K562 (cell line): ENCODE measurements around the gene SBF1.

Experiments used
- ADNP ChIP-seq: fragments of 200-800 bp; sonication (Bioruptor generic); IDR thresholded peaks from 2 replicates; pipeline ENCODE4 v1.6.1; 2016; ENCODE audit warnings: missing genetic modification characterization, missing compliant biosample characterization
- GABPA ChIP-seq: fragments of 200-800 bp; sonication (Bioruptor generic); conservative IDR thresholded peaks from 2 replicates; pipeline ENCODE4 v1.6.1; 2016; ENCODE audit warnings: low read depth, missing genetic modification characterization, missing compliant biosample characterization
- RAD21 ChIP-seq, 2 experiments: fragments of 250-450 bp in 1 of 2; fragments of 450-650 bp in 1 of 2; sonication (Bioruptor Pico) in 1 of 2; formaldehyde crosslinking in 1 of 2; IDR thresholded peaks in 1 of 2; conservative IDR thresholded peaks in 1 of 2; 2 replicates each; pipeline versions ENCODE4 v1.4.0 to v1.8.0; 2020 to 2022; ENCODE audit warnings: mild to moderate bottlenecking in 2 of 2, moderate library complexity in 1 of 2
- TF ChIP-seq, protein P1 (sequence below): fragments of 250-450 bp; sonication (Bioruptor Pico); IDR thresholded peaks from 2 replicates; pipeline ENCODE4 v1.4.0; 2020; ENCODE audit warnings: mild to moderate bottlenecking
- TF ChIP-seq, protein P2 (sequence below): fragments of 450-650 bp; formaldehyde crosslinking; IDR thresholded peaks from 2 replicates; pipeline ENCODE4 v1.4.0; 2020; ENCODE audit warnings: mild to moderate bottlenecking, mixed read lengths
- TF ChIP-seq, protein P3 (sequence below): fragments of 450-650 bp; IDR thresholded peaks from 2 replicates; pipeline ENCODE4 v1.6.1; 2016; ENCODE audit warnings: missing biosample characterization, missing genetic modification characterization
- TF ChIP-seq, protein P4 (sequence below), 3 experiments: IDR thresholded peaks in 2 of 3; conservative IDR thresholded peaks in 1 of 3; 2 replicates each; pipeline ENCODE4 v1.5.1; 2011 to 2012; ENCODE audit warnings: low read length in 3 of 3, mild to moderate bottlenecking in 3 of 3, control low read depth in 2 of 3, improper control_type of control experiment in 1 of 3, inconsistent platforms in 1 of 3, low read depth in 1 of 3, mixed read lengths in 1 of 3, moderate library complexity in 1 of 3; ENCODE audit not compliant: insufficient read depth in 2 of 3
- TF ChIP-seq, protein P5 (sequence below): fragments of 450-650 bp; IDR thresholded peaks from 2 replicates; pipeline ENCODE4 v1.6.1; 2018; ENCODE audit not compliant: partially characterized antibody

DNA sequence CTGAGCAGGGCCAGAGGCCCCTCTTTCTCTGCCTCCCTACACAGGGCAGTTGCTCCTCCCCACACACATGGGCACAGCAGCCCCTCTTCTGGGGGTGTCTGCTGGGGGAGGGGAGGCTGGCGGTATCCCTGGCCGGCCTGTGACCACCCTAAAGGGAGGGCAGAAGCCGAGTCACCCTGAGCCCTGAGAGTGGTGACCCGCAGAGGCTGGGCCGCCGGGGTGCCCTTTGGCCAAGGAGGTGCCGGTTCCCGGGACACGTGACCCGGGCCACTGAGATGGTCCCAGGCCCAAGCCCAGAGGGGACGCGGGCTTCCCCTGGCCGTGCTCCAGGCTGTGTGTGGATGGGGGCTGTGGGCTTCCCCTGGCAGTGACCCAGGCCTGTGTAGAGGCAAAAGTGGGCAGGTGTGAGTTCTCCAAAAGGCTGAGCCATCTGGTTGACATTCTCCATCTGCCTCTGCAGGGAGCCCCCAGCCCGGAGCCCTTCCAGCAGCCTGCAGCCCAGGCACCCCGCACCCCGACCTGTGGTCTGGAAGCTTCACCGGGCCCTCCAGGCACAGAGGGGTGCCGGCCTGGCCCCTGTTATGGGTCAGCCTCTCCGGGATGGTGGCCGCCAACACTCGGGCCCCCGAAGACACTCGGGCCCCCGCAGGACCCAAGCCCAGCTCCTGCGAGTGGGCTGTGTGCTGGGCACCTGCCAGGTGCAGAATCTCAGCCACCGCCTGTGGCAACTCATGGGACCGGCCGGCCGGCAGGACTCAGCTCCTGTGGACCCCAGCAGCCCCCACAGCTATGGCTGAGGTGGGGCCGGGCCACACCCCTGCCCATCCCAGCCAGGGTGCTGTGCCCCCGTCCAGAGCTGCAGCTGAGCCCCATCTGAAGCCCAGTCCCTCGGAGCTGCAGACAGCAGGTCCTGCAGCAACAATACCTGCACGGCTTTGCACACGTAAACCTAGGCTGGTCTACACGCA lies 7.6 kb upstream of the SBF1 start:
- TF ChIP-seq ADNP = no peak
- TF ChIP-seq, protein P1, sequence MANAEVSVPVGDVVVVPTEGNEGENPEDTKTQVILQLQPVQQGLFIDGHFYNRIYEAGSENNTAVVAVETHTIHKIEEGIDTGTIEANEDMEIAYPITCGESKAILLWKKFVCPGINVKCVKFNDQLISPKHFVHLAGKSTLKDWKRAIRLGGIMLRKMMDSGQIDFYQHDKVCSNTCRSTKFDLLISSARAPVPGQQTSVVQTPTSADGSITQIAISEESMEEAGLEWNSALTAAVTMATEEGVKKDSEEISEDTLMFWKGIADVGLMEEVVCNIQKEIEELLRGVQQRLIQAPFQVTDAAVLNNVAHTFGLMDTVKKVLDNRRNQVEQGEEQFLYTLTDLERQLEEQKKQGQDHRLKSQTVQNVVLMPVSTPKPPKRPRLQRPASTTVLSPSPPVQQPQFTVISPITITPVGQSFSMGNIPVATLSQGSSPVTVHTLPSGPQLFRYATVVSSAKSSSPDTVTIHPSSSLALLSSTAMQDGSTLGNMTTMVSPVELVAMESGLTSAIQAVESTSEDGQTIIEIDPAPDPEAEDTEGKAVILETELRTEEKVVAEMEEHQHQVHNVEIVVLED = no peak
- TF ChIP-seq, protein P2, sequence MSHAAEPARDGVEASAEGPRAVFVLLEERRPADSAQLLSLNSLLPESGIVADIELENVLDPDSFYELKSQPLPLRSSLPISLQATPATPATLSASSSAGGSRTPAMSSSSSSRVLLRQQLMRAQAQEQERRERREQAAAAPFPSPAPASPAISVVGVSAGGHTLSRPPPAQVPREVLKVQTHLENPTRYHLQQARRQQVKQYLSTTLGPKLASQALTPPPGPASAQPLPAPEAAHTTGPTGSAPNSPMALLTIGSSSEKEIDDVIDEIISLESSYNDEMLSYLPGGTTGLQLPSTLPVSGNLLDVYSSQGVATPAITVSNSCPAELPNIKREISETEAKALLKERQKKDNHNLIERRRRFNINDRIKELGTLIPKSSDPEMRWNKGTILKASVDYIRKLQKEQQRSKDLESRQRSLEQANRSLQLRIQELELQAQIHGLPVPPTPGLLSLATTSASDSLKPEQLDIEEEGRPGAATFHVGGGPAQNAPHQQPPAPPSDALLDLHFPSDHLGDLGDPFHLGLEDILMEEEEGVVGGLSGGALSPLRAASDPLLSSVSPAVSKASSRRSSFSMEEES = no peak
- TF ChIP-seq, protein P3, sequence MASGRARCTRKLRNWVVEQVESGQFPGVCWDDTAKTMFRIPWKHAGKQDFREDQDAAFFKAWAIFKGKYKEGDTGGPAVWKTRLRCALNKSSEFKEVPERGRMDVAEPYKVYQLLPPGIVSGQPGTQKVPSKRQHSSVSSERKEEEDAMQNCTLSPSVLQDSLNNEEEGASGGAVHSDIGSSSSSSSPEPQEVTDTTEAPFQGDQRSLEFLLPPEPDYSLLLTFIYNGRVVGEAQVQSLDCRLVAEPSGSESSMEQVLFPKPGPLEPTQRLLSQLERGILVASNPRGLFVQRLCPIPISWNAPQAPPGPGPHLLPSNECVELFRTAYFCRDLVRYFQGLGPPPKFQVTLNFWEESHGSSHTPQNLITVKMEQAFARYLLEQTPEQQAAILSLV = no peak
- TF ChIP-seq RAD21 (CRISPR knock-in tag; conservative IDR thresholded peaks at IDR 0.05 in 1 of 2, IDR thresholded peaks at IDR 0.05 in 1 of 2) = no peak
- TF ChIP-seq, protein P4, sequence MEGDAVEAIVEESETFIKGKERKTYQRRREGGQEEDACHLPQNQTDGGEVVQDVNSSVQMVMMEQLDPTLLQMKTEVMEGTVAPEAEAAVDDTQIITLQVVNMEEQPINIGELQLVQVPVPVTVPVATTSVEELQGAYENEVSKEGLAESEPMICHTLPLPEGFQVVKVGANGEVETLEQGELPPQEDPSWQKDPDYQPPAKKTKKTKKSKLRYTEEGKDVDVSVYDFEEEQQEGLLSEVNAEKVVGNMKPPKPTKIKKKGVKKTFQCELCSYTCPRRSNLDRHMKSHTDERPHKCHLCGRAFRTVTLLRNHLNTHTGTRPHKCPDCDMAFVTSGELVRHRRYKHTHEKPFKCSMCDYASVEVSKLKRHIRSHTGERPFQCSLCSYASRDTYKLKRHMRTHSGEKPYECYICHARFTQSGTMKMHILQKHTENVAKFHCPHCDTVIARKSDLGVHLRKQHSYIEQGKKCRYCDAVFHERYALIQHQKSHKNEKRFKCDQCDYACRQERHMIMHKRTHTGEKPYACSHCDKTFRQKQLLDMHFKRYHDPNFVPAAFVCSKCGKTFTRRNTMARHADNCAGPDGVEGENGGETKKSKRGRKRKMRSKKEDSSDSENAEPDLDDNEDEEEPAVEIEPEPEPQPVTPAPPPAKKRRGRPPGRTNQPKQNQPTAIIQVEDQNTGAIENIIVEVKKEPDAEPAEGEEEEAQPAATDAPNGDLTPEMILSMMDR (IDR thresholded peaks at IDR 0.05 in 2 of 3, conservative IDR thresholded peaks at IDR 0.05 in 1 of 3; ENCODE audit: insufficient read depth in 2 of 3, low read depth in 1 of 3, low read length in 3 of 3) = no peak
- TF ChIP-seq, protein P5, sequence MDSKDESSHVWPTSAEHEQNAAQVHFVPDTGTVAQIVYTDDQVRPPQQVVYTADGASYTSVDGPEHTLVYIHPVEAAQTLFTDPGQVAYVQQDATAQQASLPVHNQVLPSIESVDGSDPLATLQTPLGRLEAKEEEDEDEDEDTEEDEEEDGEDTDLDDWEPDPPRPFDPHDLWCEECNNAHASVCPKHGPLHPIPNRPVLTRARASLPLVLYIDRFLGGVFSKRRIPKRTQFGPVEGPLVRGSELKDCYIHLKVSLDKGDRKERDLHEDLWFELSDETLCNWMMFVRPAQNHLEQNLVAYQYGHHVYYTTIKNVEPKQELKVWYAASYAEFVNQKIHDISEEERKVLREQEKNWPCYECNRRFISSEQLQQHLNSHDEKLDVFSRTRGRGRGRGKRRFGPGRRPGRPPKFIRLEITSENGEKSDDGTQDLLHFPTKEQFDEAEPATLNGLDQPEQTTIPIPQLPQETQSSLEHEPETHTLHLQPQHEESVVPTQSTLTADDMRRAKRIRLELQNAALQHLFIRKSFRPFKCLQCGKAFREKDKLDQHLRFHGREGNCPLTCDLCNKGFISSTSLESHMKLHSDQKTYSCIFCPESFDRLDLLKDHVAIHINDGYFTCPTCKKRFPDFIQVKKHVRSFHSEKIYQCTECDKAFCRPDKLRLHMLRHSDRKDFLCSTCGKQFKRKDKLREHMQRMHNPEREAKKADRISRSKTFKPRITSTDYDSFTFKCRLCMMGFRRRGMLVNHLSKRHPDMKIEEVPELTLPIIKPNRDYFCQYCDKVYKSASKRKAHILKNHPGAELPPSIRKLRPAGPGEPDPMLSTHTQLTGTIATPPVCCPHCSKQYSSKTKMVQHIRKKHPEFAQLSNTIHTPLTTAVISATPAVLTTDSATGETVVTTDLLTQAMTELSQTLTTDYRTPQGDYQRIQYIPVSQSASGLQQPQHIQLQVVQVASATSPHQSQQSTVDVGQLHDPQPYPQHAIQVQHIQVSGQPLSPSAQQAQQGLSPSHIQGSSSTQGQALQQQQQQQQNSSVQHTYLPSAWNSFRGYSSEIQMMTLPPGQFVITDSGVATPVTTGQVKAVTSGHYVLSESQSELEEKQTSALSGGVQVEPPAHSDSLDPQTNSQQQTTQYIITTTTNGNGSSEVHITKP = no peak
- no peak for TF ChIP-seq GABPA (tag)
